ENCODE measurements around the gene HPCA.

- TF ChIP-seq POLR2A (IDR thresholded peaks at IDR 0.05; ENCODE audit: low read length) (no peak), GATA1 (IDR thresholded peaks at IDR 0.05; ENCODE audit: low read depth, low read length) (no peak)
Observed at GRCh38 chr1:32919811-32920733, 33.8 kb downstream of the HPCA start.

Measured in erythroblast (primary cell).